AG04450 (cell line): ENCODE measurements around the gene SULF2. TPM values are rescaled to one million over a fixed set of nuclear protein-coding genes. Genes with fewer than 3 reads are reported as not detected.

Experiments
- CTCF ChIA-PET: fragments of 300-600, 350-600 bp; formaldehyde crosslinking; extraction: SDS; loops from one replicate; lab custom pipeline; 2022; ENCODE audit warnings: antibody characterized with exemption, inconsistent platforms; lab: Charles Lee
- POLR2A ChIA-PET: fragments of 350-600 bp; formaldehyde crosslinking; extraction: SDS; loops from one replicate; lab custom pipeline; 2021; ENCODE audit warnings: antibody characterized with exemption, inconsistent platforms; lab: Yijun Ruan, JAX
- DNase-seq: peaks from one replicate; pipeline ENCODE4 v3.0.0-alpha.2; 2011; ENCODE audit warnings: low read depth, low spot score
- H3K27ac ChIP-seq: one replicate; pipeline ENCODE4 v1.5.1; 2012; ENCODE audit warnings: low read depth, low read length, control low read depth
- H3K27me3 ChIP-seq: one replicate; pipeline ENCODE4 v1.6.0; 2012; ENCODE audit warnings: low read length; ENCODE audit not compliant: control insufficient read depth, insufficient read depth
- H3K4me3 ChIP-seq: 2 replicates; pipeline ENCODE4 v1.5.1; 2011; ENCODE audit warnings: mild to moderate bottlenecking, low read depth, low read length, control low read depth
- H3K9me3 ChIP-seq: 2 replicates; pipeline ENCODE4 v1.5.1; 2012; ENCODE audit warnings: low read length; ENCODE audit not compliant: control insufficient read depth, insufficient read depth
- CTCF ChIP-seq: IDR thresholded peaks from 2 replicates; pipeline ENCODE4 v1.5.1; 2011; ENCODE audit warnings: low read depth, low read length, control low read depth, inconsistent platforms
- polyA plus RNA-seq: library from polyadenylated mRNA; depleted of rRNA; stranded (reverse); fragments of >200 nt; gene quantifications from 2 replicates; pipeline ENCODE4 v1.2.3, GENCODE V29; 2011
- small RNA-seq: library from RNA; depleted of rRNA; stranded (forward); fragments of <200 nt; gene quantifications from one replicate; pipeline ENCODE3, GENCODE V24; 2012; ENCODE audit warnings: low read depth; ENCODE audit not compliant: insufficient read length

SULF2 gene
- polyA plus RNA-seq, 1 experiment, result 0.73 TPM

- DNase-seq, result no peak
- no peak overlapping the region for H3K4me3 ChIP-seq
- CTCF ChIA-PET, result interaction anchor here (0.5 to 2.2 kb wide), 4 partner anchors 9 to 340 kb away, joined by 3 to 8 read pairs (median 4); no protein-coding TSS in a partner anchor
These were observed 173.5 kb downstream of the SULF2 start for GRCh38 chr20:47611785-47612184.

GRCh38 chr20:47610945-47611250 lies 174.4 kb downstream of the SULF2 start:
- no peak for DNase-seq
- CTCF ChIA-PET, result interaction anchor here (1.0 to 3.5 kb wide), 3 partner anchors 10 to 227 kb away, joined by 3 to 27 read pairs (median 9); no protein-coding TSS in a partner anchor
- POLR2A ChIA-PET, result no interaction called here
- H3K4me3 ChIP-seq, result no peak overlapping the region
- H3K9me3 ChIP-seq, result no peaks in the 10 kb centered on the region
- H3K27ac ChIP-seq, result no peak overlapping the region
- no peak for TF ChIP-seq CTCF
- H3K27me3 ChIP-seq, result no peaks in the 10 kb centered on the region

More at GRCh38 chr20:47611785-47612184, 173.5 kb downstream of the SULF2 start:
- POLR2A ChIA-PET, result no interaction called here
- no peaks in the 10 kb centered on the region for H3K27me3 ChIP-seq
- H3K27ac ChIP-seq, result no peak overlapping the region
- H3K9me3 ChIP-seq, result no peaks in the 10 kb centered on the region
- TF ChIP-seq CTCF, result no peak

GRCh38 chr20:47610247-47610944 lies 174.9 kb downstream of the SULF2 start:
- TF ChIP-seq CTCF, result no peak
- ChIA-PET POLR2A (no interaction called here), CTCF (interaction anchor here (0.6 to 3.5 kb wide), 6 partner anchors 10 to 844 kb away, joined by 3 to 27 read pairs (median 6); no protein-coding TSS in a partner anchor)
- Histone ChIP-seq H3K27me3 (no peaks in the 10 kb centered on the region), H3K4me3 (no peak overlapping the region), H3K9me3 (no peaks in the 10 kb centered on the region), H3K27ac (peak overlapping the region; percentile 66)
- peak; percentile 34 for DNase-seq

- no peak for TF ChIP-seq CTCF
- POLR2A ChIA-PET, result no interaction called here
- no peak overlapping the region for H3K27ac ChIP-seq
- H3K27me3 ChIP-seq, result no peaks in the 10 kb centered on the region
- CTCF ChIA-PET, result interaction anchor here (0.6 to 3.5 kb wide), 5 partner anchors 12 to 390 kb away, joined by 3 to 27 read pairs (median 5); no protein-coding TSS in a partner anchor
- DNase-seq, result no peak
- no peak overlapping the region for H3K4me3 ChIP-seq
- no peaks in the 10 kb centered on the region for H3K9me3 ChIP-seq
These were observed 176.3 kb downstream of the SULF2 start for GRCh38 chr20:47609001-47609400.

Small RNA genes lying within 50 kb of the gene (small RNA-seq; reads per million reads assigned to genes)
- not detected for gene RNU7-173P
